CD4-positive, alpha-beta T cell (primary cell): ENCODE measurements around the gene AXIN1. TPM values are rescaled to one million over a fixed set of nuclear protein-coding genes. Genes with fewer than 3 reads are reported as not detected.

Experiments
- ATAC-seq: fragments of 200-7000 bp; cut with Tn5 transposase; one replicate; pipeline ENCODE4 v1.10.0; 2022; ENCODE audit warnings: mild to moderate bottlenecking; ENCODE audit not compliant: poor library complexity
- CTCF ChIA-PET: fragments of 350-600 bp; sonication (Branson Sonifier 250); formaldehyde crosslinking; loops from one replicate; lab custom pipeline; 2021; ENCODE audit warnings: antibody characterized with exemption, inconsistent platforms; lab: Charles Lee
- POLR2A ChIA-PET: fragments of 350-600 bp; sonication (Branson Sonifier 250); formaldehyde crosslinking; loops from one replicate; lab custom pipeline; 2021; ENCODE audit warnings: antibody characterized with exemption, inconsistent platforms; lab: Charles Lee
- DNase-seq, 14 experiments: peaks; one replicate each; pipeline ENCODE4 v3.0.0-alpha.2; 2013 to 2020; ENCODE audit warnings: mixed read lengths in 2 of 14
- H3K27ac ChIP-seq, 2 donors: one replicate each; pipeline versions ENCODE4 v1.5.1 to v1.7.0; 2013; ENCODE audit warnings: low read length in 2 of 2, low read depth in 1 of 2, mild to moderate bottlenecking in 1 of 2
- H3K27me3 ChIP-seq, 2 experiments: 1 replicate in 1 of 2; 2 replicates in 1 of 2; pipeline versions ENCODE4 v1.6.1 to v1.7.0; 2013; ENCODE audit warnings: low read length in 2 of 2, control low read depth in 1 of 2, mild to moderate bottlenecking in 1 of 2, moderate library complexity in 1 of 2; ENCODE audit not compliant: insufficient read depth in 2 of 2, control insufficient read depth in 1 of 2
- H3K36me3 ChIP-seq: one replicate; pipeline ENCODE4 v1.6.1; 2013; ENCODE audit warnings: low read length, control low read depth; ENCODE audit not compliant: insufficient read depth
- H3K4me1 ChIP-seq: one replicate; pipeline ENCODE4 v1.6.1; 2013; ENCODE audit warnings: low read length, control low read depth; ENCODE audit not compliant: insufficient read depth
- H3K4me3 ChIP-seq: one replicate; pipeline ENCODE4 v1.5.1; 2013; ENCODE audit warnings: mild to moderate bottlenecking, low read length, moderate library complexity
- H3K9me3 ChIP-seq, 2 experiments: 1 replicate in 1 of 2; 2 replicates in 1 of 2; pipeline versions ENCODE4 v1.6.1 to v1.7.0; 2013; ENCODE audit warnings: low read length in 2 of 2, mild to moderate bottlenecking in 2 of 2, control low read depth in 1 of 2, moderate library complexity in 1 of 2; ENCODE audit not compliant: control insufficient read depth in 1 of 2, insufficient read depth in 1 of 2
- H3K27ac Mint-ChIP-seq: one replicate; pipeline ENCODE4 v1.8.0; 2020; ENCODE audit warnings: mixed read lengths
- H3K27me3 Mint-ChIP-seq: one replicate; pipeline ENCODE4 v1.8.0; 2021; ENCODE audit warnings: mixed read lengths
- H3K36me3 Mint-ChIP-seq: one replicate; pipeline ENCODE4 v1.8.0; 2021; ENCODE audit warnings: low read depth, mixed read lengths
- H3K4me1 Mint-ChIP-seq: one replicate; pipeline ENCODE4 v1.8.0; 2021; ENCODE audit warnings: low read depth, mixed read lengths
- H3K4me3 Mint-ChIP-seq: one replicate; pipeline ENCODE4 v1.8.0; 2020; ENCODE audit warnings: mild to moderate bottlenecking, mixed read lengths
- H3K9me3 Mint-ChIP-seq: one replicate; pipeline ENCODE4 v1.8.0; 2020; ENCODE audit warnings: mixed read lengths
- intact Hi-C, 2 experiments: fragments of 100-400 bp; cut with DNase I in 1 of 2; cut with micrococcal nuclease in 1 of 2; formaldehyde crosslinking; loops; one replicate each; pipeline versions ENCODE4 v1.15.1 to v1.9.0; 2023 to 2025; cut with DNase I, micrococcal nuclease
- total RNA-seq, 174 experiments: library from RNA in 2 of 174; stranded (reverse) in 2 of 174; gene quantifications; one replicate each; pipeline ENCODE4 v1.2.3 and lab custom pipeline; 2021 to 2026
- TF ChIP-seq, protein P1 (sequence below): fragments of 200-600 bp; IDR thresholded peaks from one replicate; pipeline ENCODE4 v1.8.0; 2022; ENCODE audit warnings: antibody characterized with exemption, mild to moderate bottlenecking

AXIN1 gene
- total RNA-seq, 2 experiments from 2014 or later = 24.7 to 26.3 TPM

GRCh38 chr16:325375-326145 lies 27.0 kb downstream of the AXIN1 start:
- H3K4me3 ChIP-seq = peak overlapping the region; percentile 57
- ATAC-seq (no peak), DNase-seq (peak in 1 of 14 experiments; percentile 23)
- intact Hi-C loops = loop anchor here in 1 of 2 experiments (2.0 kb wide), 1 partner anchor 27 kb away; the partner anchor contains the start of gene AXIN1
- POLR2A ChIA-PET = interaction anchor here (0.7 to 2.0 kb wide), 10 partner anchors 10 to 112 kb away, joined by 3 to 18 read pairs (median 4); partner anchors contain the start of genes AXIN1, FAM234A and LUC7L
- no peaks in the 10 kb centered on the region for H3K9me3 Mint-ChIP-seq
- no peaks in the 10 kb centered on the region for H3K27me3 ChIP-seq
- H3K27ac Mint-ChIP-seq = peak overlapping the region; percentile 90
- peak overlapping the region; percentile 42 to 89 for H3K27ac ChIP-seq
- H3K36me3 Mint-ChIP-seq = peaks cover 9% of the 10 kb centered on the region
- peaks cover 5% of the 10 kb centered on the region for H3K36me3 ChIP-seq
- no peaks in the 10 kb centered on the region for H3K9me3 ChIP-seq
- H3K27me3 Mint-ChIP-seq = no peaks in the 10 kb centered on the region
- H3K4me1 Mint-ChIP-seq = peaks cover 58% of the 10 kb centered on the region
- CTCF ChIA-PET = no interaction called here
- H3K4me3 Mint-ChIP-seq = peak overlapping the region; percentile 77
- TF ChIP-seq, protein P1, sequence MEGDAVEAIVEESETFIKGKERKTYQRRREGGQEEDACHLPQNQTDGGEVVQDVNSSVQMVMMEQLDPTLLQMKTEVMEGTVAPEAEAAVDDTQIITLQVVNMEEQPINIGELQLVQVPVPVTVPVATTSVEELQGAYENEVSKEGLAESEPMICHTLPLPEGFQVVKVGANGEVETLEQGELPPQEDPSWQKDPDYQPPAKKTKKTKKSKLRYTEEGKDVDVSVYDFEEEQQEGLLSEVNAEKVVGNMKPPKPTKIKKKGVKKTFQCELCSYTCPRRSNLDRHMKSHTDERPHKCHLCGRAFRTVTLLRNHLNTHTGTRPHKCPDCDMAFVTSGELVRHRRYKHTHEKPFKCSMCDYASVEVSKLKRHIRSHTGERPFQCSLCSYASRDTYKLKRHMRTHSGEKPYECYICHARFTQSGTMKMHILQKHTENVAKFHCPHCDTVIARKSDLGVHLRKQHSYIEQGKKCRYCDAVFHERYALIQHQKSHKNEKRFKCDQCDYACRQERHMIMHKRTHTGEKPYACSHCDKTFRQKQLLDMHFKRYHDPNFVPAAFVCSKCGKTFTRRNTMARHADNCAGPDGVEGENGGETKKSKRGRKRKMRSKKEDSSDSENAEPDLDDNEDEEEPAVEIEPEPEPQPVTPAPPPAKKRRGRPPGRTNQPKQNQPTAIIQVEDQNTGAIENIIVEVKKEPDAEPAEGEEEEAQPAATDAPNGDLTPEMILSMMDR = no peak
- H3K4me1 ChIP-seq = peaks cover 79% of the 10 kb centered on the region

DNA sequence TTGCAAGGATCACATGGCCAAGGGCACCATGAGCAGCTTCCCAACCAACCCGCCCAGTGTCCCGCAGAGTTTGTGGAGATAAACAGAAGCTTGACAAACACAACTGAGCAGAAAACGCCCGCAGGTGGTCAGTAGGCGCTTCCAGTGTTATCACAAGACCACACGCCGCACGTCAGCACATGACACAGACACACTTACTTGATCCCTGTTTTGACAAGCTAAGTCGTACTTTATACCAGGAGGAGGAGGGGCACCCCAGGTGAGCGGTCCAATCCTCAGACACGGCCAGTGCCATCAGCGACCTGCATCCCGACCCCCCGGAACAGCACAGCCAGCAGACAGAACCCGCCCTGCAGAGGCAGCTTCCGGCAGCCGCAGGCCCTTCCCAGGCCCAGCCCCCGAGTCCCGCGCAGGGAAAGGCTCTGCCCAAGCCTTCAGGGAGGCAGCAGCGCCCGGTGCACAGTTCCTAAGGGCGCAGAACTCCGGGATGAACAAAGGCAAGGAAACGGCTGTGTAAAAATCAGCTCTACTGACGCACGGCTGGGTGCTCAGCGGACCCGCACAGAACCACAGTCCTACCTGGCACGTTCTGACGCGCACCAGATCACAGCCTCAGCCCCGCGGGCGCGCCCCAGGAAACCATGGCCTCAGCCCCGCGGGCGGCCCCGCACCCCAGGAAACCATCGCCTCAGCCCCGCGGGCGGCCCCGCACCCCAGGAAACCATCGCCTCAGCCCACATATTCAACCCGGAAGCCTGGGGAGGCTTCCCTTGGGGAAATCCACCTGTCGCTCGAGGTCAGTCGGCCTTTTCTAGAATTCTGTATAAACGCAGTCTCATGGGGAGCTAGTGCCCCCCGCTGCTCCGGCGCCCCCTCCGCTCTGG lies 27.8 kb downstream of the AXIN1 start:
- intact Hi-C loops = loop anchor here in 1 of 2 experiments (2.0 kb wide), 1 partner anchor 28 kb away; the partner anchor contains the start of gene AXIN1
- H3K27ac ChIP-seq = peak overlapping the region; percentile 77 to 89
- H3K4me3 Mint-ChIP-seq = peak overlapping the region; percentile 77
- H3K36me3 Mint-ChIP-seq = peaks cover 10% of the 10 kb centered on the region
- CTCF ChIA-PET = interaction anchor here (0.7 to 1.2 kb wide), 3 partner anchors 27 to 90 kb away, joined by 3 read pairs; no protein-coding TSS in a partner anchor
- no peaks in the 10 kb centered on the region for H3K27me3 ChIP-seq
- ATAC-seq = peak; percentile 80
- peak overlapping the region; percentile 57 for H3K4me3 ChIP-seq
- no peaks in the 10 kb centered on the region for H3K9me3 Mint-ChIP-seq
- TF ChIP-seq, protein P1 = no peak
- H3K36me3 ChIP-seq = no peaks in the 10 kb centered on the region
- no peaks in the 10 kb centered on the region for H3K27me3 Mint-ChIP-seq
- H3K9me3 ChIP-seq = no peaks in the 10 kb centered on the region
- POLR2A ChIA-PET = interaction anchor here (1.0 to 2.0 kb wide), 9 partner anchors 11 to 111 kb away, joined by 3 to 18 read pairs (median 5); partner anchors contain the start of genes AXIN1, FAM234A and LUC7L
- peak overlapping the region; percentile 90 for H3K27ac Mint-ChIP-seq
- peak; percentile 56 to 94 (median 72) for DNase-seq
- peaks cover 60% of the 10 kb centered on the region for H3K4me1 Mint-ChIP-seq
- H3K4me1 ChIP-seq = peaks cover 80% of the 10 kb centered on the region

DNA sequence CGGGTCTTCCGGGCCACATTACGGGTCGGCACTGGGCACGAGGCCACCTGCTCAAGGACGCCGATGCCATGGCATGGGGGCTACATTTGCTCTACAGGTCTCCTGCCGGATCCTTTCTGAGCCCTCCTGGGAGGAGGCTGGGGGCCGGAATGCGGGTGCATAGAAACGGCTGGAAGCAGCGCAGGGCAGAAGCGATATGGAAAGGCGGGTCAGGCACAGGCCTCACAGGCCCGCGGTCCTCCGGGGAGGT lies 28.4 kb downstream of the AXIN1 start:
- ATAC-seq = no peak
- ChIA-PET POLR2A (interaction anchor here (1.3 to 2.0 kb wide), 6 partner anchors 19 to 95 kb away, joined by 4 to 18 read pairs (median 6); partner anchors contain the start of genes AXIN1, FAM234A and LUC7L), CTCF (interaction anchor here (0.7 to 1.2 kb wide), 3 partner anchors 28 to 89 kb away, joined by 3 read pairs; no protein-coding TSS in a partner anchor)
- Histone ChIP-seq H3K9me3 (no peaks in the 10 kb centered on the region), H3K4me3 (peak overlapping the region; percentile 57), H3K4me1 (peaks cover 85% of the 10 kb centered on the region), H3K36me3 (peaks cover 4% of the 10 kb centered on the region), H3K27me3 (no peaks in the 10 kb centered on the region), H3K27ac (peak overlapping the region; percentile 77 to 89)
- TF ChIP-seq, protein P1 = no peak
- H3K9me3 Mint-ChIP-seq = no peaks in the 10 kb centered on the region
- H3K27me3 Mint-ChIP-seq = no peaks in the 10 kb centered on the region
- intact Hi-C loops = loop anchor here in 1 of 2 experiments (2.0 kb wide), 1 partner anchor 29 kb away; the partner anchor contains the start of gene AXIN1
- H3K4me1 Mint-ChIP-seq = peaks cover 65% of the 10 kb centered on the region
- H3K36me3 Mint-ChIP-seq = peaks cover 12% of the 10 kb centered on the region
- H3K4me3 Mint-ChIP-seq = peak overlapping the region; percentile 77
- no peak for DNase-seq
- H3K27ac Mint-ChIP-seq = peak overlapping the region; percentile 90
